ENCODE results near the gene LIPG. TPM values are rescaled to one million over a fixed set of nuclear protein-coding genes. Genes with fewer than 3 reads are reported as not detected.

The LIPG gene
- total and polyA plus RNA-seq, 2 of the 13 experiments (the other 11 are each of a cell fraction or from before 2014, with no cell fraction given) = 0.96 to 10.8 TPM

DNA sequence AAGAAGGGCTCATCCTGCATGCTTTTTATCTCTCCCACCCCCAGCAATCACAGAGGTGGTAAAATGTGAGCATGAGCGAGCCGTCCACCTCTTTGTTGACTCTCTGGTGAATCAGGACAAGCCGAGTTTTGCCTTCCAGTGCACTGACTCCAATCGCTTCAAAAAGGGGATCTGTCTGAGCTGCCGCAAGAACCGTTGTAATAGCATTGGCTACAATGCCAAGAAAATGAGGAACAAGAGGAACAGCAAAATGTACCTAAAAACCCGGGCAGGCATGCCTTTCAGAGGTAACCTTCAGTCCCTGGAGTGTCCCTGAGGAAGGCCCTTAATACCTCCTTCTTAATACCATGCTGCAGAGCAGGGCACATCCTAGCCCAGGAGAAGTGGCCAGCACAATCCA lies 19.5 kb downstream of the LIPG start:
- H3K4me3 ChIP-seq (replicated peaks in 1 of 3; ENCODE audit: insufficient read depth in 1 of 3, low read depth in 2 of 3, low read length in 3 of 3) = no peak overlapping the region
- no peaks in the 10 kb centered on the region for H4K20me1 ChIP-seq (ENCODE audit: insufficient read depth, low read length)
- H3K9ac ChIP-seq (ENCODE audit: insufficient read depth, low read depth, low read length) = no peak overlapping the region
- H3K79me2 ChIP-seq (ENCODE audit: insufficient read depth, low read length) = no peaks in the 10 kb centered on the region
- TF ChIP-seq ZBTB38 (CRISPR knock-in tag; IDR thresholded peaks at IDR 0.05) (no peak), TBL1XR1 (IDR thresholded peaks at IDR 0.05; ENCODE audit: borderline replicate concordance, low read length, partially characterized antibody) (no peak), SAFB2 (CRISPR knock-in tag; IDR thresholded peaks at IDR 0.05; ENCODE audit: borderline replicate concordance, low read depth) (no peak), REXO4 (CRISPR knock-in tag; IDR thresholded peaks at IDR 0.05; ENCODE audit: borderline replicate concordance) (no peak), PTBP1 (IDR thresholded peaks at IDR 0.05; ENCODE audit: low read depth, low read length, poor library complexity, severe bottlenecking) (no peak), ZKSCAN5 (CRISPR knock-in tag; IDR thresholded peaks at IDR 0.05) (no peak), ATM (IDR thresholded peaks at IDR 0.05; ENCODE audit: borderline replicate concordance) (no peak), ZNF7 (CRISPR knock-in tag; IDR thresholded peaks at IDR 0.05) (no peak), ZNF362 (CRISPR knock-in tag; IDR thresholded peaks at IDR 0.05; ENCODE audit: borderline replicate concordance) (no peak), POLR2A (IDR thresholded peaks at IDR 0.05; ENCODE audit: insufficient read depth in 1 of 2, low read depth in 2 of 2, low read length in 2 of 2) (no peak), JUND (CRISPR knock-in tag; IDR thresholded peaks at IDR 0.05) (no peak)
- TF ChIP-seq, protein P1, sequence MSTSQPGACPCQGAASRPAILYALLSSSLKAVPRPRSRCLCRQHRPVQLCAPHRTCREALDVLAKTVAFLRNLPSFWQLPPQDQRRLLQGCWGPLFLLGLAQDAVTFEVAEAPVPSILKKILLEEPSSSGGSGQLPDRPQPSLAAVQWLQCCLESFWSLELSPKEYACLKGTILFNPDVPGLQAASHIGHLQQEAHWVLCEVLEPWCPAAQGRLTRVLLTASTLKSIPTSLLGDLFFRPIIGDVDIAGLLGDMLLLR (CRISPR knock-in tag; IDR thresholded peaks at IDR 0.05) = no peak
- TF ChIP-seq, protein P2, sequence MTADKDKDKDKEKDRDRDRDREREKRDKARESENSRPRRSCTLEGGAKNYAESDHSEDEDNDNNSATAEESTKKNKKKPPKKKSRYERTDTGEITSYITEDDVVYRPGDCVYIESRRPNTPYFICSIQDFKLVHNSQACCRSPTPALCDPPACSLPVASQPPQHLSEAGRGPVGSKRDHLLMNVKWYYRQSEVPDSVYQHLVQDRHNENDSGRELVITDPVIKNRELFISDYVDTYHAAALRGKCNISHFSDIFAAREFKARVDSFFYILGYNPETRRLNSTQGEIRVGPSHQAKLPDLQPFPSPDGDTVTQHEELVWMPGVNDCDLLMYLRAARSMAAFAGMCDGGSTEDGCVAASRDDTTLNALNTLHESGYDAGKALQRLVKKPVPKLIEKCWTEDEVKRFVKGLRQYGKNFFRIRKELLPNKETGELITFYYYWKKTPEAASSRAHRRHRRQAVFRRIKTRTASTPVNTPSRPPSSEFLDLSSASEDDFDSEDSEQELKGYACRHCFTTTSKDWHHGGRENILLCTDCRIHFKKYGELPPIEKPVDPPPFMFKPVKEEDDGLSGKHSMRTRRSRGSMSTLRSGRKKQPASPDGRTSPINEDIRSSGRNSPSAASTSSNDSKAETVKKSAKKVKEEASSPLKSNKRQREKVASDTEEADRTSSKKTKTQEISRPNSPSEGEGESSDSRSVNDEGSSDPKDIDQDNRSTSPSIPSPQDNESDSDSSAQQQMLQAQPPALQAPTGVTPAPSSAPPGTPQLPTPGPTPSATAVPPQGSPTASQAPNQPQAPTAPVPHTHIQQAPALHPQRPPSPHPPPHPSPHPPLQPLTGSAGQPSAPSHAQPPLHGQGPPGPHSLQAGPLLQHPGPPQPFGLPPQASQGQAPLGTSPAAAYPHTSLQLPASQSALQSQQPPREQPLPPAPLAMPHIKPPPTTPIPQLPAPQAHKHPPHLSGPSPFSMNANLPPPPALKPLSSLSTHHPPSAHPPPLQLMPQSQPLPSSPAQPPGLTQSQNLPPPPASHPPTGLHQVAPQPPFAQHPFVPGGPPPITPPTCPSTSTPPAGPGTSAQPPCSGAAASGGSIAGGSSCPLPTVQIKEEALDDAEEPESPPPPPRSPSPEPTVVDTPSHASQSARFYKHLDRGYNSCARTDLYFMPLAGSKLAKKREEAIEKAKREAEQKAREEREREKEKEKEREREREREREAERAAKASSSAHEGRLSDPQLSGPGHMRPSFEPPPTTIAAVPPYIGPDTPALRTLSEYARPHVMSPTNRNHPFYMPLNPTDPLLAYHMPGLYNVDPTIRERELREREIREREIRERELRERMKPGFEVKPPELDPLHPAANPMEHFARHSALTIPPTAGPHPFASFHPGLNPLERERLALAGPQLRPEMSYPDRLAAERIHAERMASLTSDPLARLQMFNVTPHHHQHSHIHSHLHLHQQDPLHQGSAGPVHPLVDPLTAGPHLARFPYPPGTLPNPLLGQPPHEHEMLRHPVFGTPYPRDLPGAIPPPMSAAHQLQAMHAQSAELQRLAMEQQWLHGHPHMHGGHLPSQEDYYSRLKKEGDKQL (CRISPR knock-in tag; IDR thresholded peaks at IDR 0.05; ENCODE audit: low read depth) = no peak
- peaks cover 15% of the 10 kb centered on the region for H3K4me1 ChIP-seq (ENCODE audit: insufficient read depth, low read length)
- no peaks in the 10 kb centered on the region for H3K36me3 ChIP-seq (replicated peaks in 1 of 2; ENCODE audit: control insufficient read depth in 1 of 2, insufficient read depth in 2 of 2, low read length in 2 of 2)
- POLR2A ChIA-PET = no interaction called here
- no peak overlapping the region for H3K4me2 ChIP-seq (ENCODE audit: low read depth, low read length)
- intact Hi-C loops (cut with micrococcal nuclease; ENCODE audit: unreplicated experiment) = no loop called here
- in situ Hi-C loops (cut with HindIII; ENCODE audit: extremely low pct_ligation_motif_present, low pct_unique_long_range_greater_than_20kb) = no loop called here
- BruUV-seq (replicated peaks) = no TSS peak
- DNase-seq (ENCODE audit: low spot score) (no peak), ATAC-seq (no peak), FAIRE-seq (no peak)
- H3K27me3 ChIP-seq (ENCODE audit: control insufficient read depth in 1 of 2, insufficient read depth in 2 of 2, low read length in 2 of 2) = no peaks in the 10 kb centered on the region
- CTCF ChIA-PET (ENCODE audit: low intra/inter-chr PET ratio, low total read pairs) = no interaction called here
- no peak overlapping the region for H2AFZ ChIP-seq (ENCODE audit: low read length)
- WGBS (ENCODE audit: low lambda C conversion rate) = 60% methylated on average over 7 of the region's 7 CpGs
- H3K27ac ChIP-seq (ENCODE audit: extremely low read length, insufficient read depth, low read length) = no peak overlapping the region
- H3K9me3 ChIP-seq (ENCODE audit: low read length) = no peaks in the 10 kb centered on the region
